GM19099 (cell line): Measurements from ENCODE around the gene NUDT1.

ENCODE experiments used
- POLR2A ChIP-seq: IDR thresholded peaks from 3 replicates; pipeline ENCODE4 v1.6.1; 2011; ENCODE audit warnings: low read depth; ENCODE audit not compliant: insufficient read length; ENCODE audit errors: extremely low read depth

NUDT1 gene

GRCh38 chr7:2202361-2202761 is 39.7 kb upstream of the NUDT1 start:
- no peak for TF ChIP-seq POLR2A

GRCh38 chr7:2202901-2203765 is 38.9 kb upstream of the NUDT1 start:
- TF ChIP-seq POLR2A, result no peak

GRCh38 chr7:2203766-2204300 is 38.2 kb upstream of the NUDT1 start:
- no peak for TF ChIP-seq POLR2A

DNA sequence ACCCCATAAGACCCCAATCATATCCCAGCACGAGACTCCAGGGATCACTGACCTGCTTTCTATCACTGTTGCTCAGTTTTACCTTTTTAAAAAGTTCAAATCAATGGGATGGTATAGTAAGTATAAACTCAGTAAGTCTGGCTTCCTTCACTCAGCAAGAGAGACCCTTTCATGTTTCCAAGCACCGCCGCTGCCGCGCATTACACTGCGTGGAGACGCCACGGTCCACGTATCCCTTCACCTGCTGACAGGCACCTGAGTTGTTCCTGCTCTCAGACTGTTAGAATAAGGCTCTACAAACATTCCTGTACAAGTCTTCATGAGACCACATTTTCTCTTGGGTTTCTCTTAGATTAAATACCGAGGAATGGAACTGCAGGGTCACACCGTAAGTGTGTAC is 37.6 kb upstream of the NUDT1 start:
- TF ChIP-seq POLR2A, result no peak

DNA sequence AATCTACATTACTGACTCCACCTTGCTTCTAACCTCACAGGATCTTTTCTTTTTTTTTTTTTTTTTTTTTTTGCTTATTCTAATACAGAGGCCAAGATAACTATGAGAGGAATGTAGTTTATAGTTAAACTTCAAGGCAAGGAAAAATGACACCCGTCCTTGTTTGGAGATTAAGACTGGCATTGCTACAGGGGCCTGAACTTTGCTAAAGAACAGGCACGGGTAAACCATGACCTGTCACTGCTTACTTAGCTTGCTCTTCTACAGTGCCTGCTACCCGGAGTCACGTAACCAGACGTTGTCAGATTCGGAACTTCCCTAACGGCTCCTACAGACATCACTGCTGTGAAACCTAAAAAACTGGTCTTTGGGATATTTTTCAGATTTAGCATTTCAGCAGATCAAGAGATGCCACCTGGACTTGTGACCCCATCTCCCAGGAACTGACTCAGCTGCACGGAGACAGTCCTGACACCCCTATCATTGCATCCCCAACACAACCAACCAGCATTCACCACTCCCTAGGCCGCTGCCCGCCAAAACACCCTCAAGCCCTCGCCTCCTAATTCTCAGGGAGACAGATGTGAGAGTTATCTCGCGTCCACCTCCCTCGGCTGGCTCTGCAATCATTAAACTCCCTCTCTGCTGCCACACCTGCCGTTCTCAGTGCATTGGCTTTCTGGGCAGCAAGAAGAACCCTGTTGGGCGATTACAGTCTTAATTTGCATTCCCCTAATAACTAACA is 36.8 kb upstream of the NUDT1 start:
- TF ChIP-seq POLR2A, result no peak

GRCh38 chr7:2208712-2209111 is 33.3 kb upstream of the NUDT1 start:
- TF ChIP-seq POLR2A, result no peak

DNA sequence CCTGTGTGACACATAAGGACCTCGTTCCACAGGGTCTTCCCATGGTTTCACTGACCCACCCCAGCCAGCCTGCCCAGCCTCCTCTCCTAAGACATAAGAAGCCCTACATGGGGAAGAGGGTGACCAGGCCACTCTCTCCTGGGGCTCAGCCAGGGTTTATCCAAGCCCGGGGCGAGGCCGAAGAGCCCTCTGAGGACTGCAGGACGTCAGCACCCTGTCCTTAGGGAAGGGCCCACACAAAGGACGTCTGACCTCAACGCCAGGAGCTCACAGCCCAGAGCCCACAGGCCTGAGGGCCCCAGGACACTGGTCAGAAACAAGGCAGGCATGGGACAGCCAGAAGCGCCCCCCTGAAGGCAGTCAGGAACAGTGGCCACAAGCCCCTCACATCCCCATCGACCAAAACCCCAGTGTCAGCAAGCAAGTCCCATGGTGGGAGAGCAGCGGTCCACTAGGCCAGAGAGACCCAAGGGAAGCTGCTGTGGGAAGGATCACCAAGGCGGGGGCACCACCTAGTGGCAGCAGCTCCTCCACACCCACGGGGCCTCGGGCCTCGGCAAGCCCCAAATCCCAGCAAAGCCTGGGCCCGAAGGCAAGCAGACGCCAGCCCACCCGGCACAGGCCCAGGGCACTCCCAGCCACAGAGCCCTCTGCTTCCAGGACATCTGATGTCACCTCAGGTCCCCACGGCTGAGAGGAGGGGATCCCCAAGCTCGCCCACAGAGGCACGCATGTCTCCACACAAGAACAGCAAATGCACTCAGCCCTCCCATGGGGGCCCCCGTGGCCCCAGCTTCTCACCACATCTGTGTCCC is 32.7 kb upstream of the NUDT1 start:
- TF ChIP-seq POLR2A, result no peak

DNA sequence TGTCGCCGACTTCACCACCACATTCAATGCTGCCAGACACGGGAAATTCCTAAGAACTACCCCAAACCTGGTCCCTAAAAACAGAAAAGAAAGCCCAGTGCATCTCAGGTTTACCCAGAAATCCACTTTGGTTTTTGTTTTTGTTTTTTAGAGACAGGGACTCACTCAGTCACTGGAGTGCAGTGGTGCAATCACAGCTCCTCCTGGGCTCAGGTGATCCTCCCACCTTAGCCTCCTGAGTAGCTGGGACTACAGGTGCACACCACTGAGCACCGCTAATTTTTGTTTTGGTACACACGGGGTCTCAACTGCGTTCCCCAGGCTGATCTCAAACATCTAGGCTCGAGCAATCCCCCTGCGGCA is 32.1 kb upstream of the NUDT1 start:
- no peak for TF ChIP-seq POLR2A

DNA sequence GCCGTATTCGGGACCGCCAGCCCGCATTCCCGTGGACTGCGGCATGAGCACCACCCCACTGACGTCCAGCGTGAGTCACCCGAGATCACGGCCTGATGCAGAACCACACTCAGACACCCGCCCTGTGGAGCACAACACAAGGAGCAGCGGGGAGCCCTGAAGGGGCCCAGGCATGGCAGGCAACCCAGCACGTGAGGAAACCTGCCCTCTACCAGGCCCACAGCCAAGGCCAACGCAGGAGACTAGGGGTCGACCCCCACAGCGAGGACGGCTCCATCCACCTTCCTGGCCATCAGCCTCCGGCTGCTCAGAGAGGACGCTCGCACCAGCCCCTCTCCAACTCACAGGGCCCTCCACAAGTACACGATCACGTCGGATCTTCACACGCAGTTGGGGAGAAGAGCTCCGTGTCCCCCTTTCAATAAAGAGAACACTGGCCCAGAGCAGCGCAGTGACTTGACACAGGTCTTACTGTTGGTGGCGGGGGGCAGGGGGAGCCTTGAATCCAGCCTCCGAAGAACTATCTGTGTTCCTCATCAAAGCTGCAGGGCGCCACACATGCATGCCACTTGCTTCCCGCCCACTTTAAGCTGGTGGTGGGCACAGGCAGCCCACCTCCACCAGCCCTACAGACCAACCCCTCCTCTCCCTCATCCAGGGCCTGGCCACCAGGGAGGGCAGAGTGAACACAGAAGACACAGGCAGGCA is 31.3 kb upstream of the NUDT1 start:
- TF ChIP-seq POLR2A, result no peak

DNA sequence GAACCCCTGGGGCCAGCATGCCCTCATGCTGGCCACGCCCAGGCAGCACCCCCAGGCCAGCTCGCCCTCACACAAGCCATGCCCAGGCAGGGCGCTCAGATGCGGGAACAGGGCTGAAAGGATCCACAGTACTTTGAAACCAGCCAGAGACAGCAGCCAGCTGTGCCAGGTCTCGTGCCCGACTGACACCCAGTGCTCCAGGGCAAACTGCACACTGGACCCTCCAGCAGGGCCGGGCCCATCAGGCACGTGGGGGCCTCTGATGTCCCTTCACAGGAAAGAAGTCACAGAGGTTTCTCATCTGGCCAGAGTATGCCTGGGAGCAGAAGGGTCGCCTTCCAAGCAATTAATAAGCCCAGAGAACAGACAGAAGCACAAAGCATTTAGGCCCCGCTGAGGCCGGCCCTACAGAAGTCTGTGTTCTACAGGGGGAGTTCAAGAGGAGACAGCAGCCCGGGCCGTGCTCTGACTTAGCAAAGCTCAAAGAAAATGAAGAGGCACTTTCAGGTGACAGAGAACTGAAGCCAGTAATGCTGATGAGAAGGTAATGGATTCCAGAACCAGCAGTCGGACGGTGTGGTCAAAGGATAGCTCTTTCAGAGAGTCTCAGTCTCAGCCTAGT is 30.7 kb upstream of the NUDT1 start:
- no peak for TF ChIP-seq POLR2A

DNA sequence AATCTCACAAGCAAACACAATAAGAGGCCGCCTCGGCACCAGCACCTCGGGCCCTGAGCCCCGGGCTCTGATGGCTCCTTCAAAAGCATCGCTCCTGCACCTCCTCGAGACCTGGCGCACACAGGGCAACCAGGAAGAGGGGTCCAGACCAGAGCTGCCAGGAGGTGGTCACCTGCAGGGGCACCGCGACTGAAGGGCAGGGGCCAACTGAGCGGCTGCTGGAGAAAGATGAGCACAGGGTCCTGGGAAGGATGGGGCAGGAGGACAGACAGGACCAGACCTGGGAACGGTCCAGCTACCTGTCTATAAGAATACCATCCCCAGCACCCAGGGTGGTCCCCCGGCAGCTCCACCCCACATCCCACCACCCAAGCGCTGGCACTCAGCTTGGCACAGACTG is 30.1 kb upstream of the NUDT1 start:
- no peak for TF ChIP-seq POLR2A

GRCh38 chr7:2212906-2213305 is 29.1 kb upstream of the NUDT1 start:
- no peak for TF ChIP-seq POLR2A

DNA sequence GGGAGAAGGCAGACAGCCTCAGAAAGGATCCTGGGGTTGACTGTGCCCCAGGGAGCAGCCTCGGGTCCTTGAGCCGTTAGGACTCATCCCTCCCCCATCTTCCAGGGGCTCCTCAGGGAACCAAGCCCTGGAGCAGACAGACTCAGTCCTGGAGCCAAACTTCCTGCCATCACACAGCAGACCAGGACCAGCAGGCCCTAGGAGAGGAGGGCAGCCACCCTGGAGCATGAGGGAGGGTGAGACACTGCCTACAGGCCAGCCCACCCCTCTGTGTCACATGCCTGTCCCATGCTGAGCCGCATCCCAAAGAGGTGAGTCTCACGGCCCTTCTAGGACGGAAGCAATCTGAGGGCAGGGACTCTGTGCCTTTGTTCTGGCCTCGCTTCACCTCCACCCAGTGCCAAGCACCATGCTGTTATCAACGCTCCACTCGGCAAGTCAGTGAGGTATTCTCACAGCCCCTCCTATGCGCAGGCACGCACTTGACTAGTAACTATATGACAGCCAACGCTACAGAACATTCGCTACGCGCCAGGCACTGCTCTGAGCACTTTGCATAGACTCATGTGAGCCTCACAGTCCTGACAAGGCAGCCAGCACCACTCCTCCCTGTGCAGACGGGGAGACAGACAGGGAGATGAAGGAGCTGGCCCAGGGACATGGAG is 28.3 kb upstream of the NUDT1 start:
- TF ChIP-seq POLR2A, result no peak

- no peak for TF ChIP-seq POLR2A
Observed at GRCh38 chr7:2214636-2215035, 27.4 kb upstream of the NUDT1 start.

- no peak for TF ChIP-seq POLR2A
Observed at GRCh38 chr7:2215851-2216250, 26.2 kb upstream of the NUDT1 start.
